Activated CD4-positive, alpha-beta T cell treated with anti-CD3 and anti-CD28 coated beads for 4 hours (primary cell): ENCODE data around the gene NACAD.
A peak's percentile ranks its signal among the peaks of the same experiment; 100 is the strongest.
"Not testable (repeated sequence)": the region's sequence is repeated elsewhere in the genome, so short reads cannot be mapped to it uniquely, and the experiment has no call there.

Source experiments
- DNase-seq, 2 donors: peaks; one replicate each; pipeline ENCODE4 v3.0.0-alpha.2; 2020

NACAD gene

GRCh38 chr7:45116048-45116447 lies 27.3 kb upstream of the NACAD start:
- no peak for DNase-seq

DNA sequence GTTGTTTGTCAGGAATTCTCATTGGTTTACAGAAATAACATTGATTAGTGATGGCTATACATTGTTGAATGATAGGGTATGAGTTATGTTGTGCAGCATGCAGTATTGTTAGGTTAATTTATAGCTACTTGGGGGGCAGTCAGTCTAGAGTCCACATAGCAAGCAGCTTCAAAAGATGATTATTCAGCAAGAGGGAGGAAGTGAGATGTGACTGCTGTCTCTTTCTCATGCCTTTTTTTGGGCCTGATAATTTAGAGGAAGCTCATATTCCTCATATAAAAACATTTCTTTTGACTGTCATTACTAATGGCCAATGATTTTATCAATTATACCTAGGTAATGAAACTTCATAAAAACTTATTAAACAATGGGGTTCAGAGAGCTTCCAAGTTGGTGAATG lies 26.2 kb upstream of the NACAD start:
- no peak for DNase-seq

DNA sequence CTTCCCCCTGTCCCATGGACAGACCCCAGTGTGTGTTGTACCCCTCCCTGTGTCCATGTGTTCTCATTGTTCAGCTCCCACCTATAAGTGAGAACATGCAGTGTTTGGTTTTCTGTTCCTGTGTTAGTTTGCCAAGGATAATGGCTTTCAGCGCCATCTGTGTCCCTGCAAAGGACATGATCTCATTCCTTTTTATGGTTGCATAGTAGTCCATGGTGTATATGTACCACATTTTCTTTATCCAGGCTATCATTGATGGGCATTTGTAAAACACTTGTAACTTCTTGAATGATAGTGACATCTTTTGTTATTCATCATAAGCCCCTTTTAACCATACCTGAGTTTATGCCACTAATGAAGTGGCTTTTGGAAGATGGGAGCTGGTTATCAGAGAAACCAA lies 25.5 kb upstream of the NACAD start:
- DNase-seq = not testable (repeated sequence)

- no peak for DNase-seq
These were observed 23.9 kb upstream of the NACAD start for GRCh38 chr7:45112648-45113047.

DNA sequence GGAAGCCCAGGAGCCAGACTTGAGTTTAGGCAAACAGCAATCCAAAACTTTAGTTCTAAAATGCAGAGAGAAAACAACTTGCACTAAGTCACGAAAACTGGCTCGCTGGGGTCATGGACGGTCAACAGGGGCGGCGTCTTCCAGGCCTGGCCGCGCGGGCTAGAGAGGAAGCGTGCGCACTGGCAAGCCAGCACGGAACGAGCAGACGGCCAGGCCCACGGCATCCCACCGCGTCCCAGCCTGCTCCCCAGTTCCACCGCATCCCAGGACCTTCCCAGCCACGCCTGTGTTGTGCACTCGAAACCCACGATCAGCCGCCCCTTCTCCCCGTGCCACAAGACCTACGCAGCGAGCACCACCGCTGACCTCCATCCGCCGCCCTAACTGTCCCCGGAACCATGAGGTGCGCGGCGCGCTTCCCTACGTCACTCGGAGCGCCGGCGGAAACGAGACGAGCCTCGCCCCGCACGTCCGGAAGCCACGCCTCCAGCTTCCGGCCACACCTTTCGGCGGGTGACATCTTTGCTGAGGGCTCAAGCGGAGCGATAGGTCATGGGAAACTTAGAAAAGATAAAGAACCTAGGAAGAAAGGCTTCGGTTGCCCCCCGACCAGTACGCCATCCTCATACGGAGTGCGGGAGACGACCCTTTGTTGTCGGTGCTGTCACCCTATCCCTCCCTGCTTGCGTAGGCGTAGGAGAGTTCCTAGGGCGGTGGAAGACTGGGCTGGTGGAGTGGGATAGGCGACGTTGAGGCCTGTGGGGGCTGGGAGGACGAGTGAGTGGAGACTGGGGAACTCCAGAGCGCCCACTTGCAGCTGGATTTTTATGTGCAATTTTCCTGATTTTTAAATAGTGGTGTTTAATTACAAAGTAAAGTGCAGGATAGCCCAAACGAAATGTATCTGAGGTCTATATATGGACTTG lies 22.8 kb upstream of the NACAD start, which contains the start of gene TBRG4:
TSS of gene TBRG4 (minus strand) at position 400 of the 926 bp plus-strand sequence. CDS start 2,460 bp downstream, outside the sequence.
- DNase-seq = peak; percentile 91 to 92

DNA sequence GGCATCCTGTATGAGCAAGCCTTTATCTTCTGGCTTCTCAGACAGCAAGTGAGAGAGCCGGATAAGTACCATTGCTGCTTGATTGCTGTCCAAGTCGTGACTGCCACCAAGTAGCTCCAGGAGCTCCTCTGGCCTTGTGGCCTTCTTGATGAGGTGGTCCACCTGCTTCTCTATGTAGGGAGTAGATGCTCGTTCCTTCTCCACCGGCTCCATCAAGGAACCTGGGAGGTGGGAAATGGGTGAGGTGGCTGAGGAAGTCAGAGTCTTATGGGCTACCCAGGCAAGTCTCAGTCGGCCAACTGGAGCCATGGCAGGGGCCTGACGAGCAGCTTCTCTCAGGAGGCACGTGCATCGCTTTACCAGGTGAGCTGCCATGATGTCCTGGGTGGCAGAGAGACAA lies 20.1 kb upstream of the NACAD start:
- no peak for DNase-seq

- no peak for DNase-seq
These were observed 18.6 kb upstream of the NACAD start for GRCh38 chr7:45107356-45107755.

GRCh38 chr7:45106820-45107219 lies 18.1 kb upstream of the NACAD start:
- no peak for DNase-seq

DNA sequence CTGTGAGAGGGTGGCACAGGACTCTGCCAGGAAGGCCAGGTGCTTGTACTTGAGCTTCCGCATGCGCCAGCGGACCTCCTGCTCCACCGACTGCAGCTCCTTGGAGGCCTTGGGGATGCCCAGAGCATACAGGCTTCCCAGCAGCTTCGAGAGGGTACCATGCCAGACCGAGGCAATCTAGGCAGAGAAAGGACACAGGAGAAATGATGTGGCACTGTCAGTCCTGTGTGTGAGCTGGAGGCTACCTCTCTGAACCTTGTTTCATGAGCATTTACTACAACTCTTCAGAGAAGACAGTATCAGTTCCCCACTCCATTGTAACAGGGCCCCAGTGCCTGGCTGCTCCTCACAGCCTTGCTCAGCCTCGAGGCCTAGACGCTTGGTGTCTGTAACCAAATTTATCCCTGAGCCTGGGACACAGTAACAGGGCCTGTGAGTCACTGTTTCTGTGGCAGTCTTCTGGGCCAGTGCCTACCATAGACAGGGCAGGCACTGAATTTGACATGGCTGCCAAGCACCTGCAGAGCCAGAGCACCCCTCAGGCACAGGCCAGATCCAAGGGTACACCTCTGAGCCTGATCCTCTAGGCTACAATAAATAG lies 16.9 kb upstream of the NACAD start:
- DNase-seq = no peak

- DNase-seq = no peak
These were observed 16.2 kb upstream of the NACAD start for GRCh38 chr7:45104844-45105587.

DNA sequence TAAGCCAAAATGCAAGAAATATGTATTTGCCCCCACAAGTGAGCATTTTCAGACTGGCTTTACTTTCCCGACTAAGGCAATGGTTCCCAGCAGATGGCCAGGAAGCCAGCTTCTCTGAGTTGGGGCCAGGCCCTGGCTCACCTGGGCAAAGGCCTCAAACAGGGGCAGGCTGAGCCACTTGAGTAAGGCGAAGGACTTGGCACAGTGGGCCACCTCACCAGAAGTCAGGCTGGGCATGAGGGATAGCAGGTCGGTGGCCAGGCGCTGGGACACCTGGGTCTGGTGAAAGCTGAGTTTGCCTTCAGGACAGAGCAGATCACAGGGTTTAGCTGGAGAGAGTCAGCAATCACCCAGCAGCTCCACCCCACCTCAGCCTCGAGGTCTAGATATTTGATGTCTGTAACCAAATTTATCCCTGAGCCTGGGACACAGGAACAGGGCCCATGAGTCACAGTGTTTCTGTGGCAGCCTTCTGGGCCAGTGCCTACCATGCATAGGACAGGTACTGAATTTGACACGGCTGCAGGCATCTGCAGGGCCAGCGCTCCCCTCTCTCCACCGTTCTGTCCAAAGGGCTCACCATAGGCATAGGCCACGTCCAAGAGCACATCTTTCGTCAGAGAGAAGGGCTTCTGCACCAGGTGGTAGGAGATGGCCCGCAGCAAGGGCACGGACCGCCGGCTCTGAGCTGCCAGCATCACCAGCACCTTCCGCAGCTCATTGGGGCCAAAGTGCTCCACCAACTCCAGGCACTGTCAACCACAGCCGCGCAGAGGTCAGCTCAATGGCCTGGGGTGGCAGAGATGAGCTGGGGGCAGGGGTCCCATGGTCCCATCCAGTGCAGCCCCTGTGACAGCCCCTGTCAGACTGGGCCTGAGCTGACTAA lies 15.4 kb upstream of the NACAD start:
- no peak for DNase-seq

- DNase-seq = no peak
These were observed 14.3 kb upstream of the NACAD start for GRCh38 chr7:45102785-45103712.

DNA sequence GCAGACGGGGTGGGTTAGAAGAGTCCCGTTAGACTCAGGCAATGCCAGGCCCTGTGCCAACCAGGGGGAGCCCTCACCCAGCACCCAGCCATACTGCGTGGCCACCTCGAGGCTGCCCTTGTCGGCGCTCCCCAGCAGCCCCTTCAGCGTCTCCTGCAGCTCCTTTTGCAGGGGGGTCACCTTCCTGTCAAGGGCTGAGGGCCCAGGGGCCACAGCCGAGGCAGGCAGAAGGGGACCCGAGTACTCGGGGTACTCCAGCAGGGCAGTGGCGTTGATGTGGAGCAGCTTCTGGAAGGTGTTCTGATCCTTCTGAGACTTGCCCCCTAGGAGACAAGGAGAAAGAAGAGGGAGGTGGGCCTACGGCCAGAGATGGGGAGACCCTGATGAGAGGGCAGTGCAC lies 13.0 kb upstream of the NACAD start:
- no peak for DNase-seq

GRCh38 chr7:45100761-45101480 lies 12.2 kb upstream of the NACAD start:
- no peak for DNase-seq

- DNase-seq = no peak
These were observed 11.4 kb upstream of the NACAD start for GRCh38 chr7:45099891-45100760.

DNA sequence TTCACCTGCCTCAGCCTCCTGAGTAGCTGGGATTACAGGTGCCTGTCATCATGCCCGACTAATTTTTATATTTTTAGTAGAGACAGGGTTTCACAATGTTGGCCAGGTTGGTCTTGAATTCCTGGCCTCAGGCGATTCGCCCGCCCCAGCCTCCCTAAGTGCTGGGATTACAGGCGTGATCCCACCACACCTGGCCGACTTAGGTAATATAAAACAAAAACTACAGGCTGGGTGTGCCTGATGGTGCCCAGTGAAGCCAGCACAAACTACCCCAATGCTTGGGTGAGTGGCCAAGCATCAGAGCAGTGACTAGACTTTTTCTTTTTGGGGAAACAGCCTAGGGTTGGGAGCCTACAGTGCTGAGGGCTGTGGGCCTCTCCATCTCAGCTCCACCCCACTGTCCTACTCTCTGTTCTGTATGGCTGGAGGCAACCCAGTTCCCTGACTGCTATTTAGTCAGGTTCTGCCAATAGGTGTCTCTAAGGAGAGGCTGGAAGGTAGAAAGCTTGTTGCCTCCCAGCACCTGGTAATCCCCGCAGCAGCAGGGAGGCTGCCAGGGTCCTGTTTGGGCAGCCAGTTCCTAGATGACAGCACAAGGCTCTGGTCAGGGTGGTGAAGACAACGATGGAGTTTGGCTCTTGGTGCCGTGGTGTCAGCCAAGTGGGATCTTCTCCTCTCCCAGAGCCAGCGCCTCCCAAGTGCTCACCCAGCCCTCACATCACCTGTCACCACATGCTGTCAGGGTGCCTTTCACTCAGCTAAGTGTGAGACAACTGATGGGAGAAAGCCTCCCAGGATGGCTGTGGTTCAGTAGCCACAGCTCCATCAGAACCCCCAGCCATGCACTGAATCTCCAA lies 10.4 kb upstream of the NACAD start:
- DNase-seq = no peak

DNA sequence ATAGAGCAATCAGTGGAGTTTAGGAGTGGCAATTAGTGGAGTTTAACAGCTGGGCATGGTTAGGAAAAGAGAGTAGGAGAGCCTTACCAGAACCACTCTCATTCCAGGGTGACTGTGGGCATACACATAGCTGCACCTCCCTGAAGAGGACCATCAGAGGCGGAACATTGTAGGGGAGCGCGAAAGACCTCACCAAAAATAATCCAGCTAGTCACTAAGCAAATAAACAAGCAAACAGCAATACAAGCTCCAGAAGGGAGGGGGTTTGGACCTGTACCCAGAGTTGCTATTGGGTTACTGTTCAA lies 4.1 kb upstream of the NACAD start:
- DNase-seq = no peak

GRCh38 chr7:45092100-45092930 lies 3.5 kb upstream of the NACAD start:
- no peak for DNase-seq
